Uterus (tissue), 4 donors: ENCODE data around the gene EML6. TPM values are rescaled to one million over a fixed set of nuclear protein-coding genes. Genes with fewer than 3 reads are reported as not detected.

Experiments used
- DNase-seq, 2 donors: peaks; one replicate each; pipeline ENCODE4 v3.0.0-alpha.2; 2019 to 2020
- H3K27ac ChIP-seq, 2 donors: fragments of 200-600 bp; sonication (generic); 1 replicate in 1 of 2; 2 replicates in 1 of 2; pipeline ENCODE4 v1.5.1; 2016 to 2018
- H3K27me3 ChIP-seq, 2 donors: fragments of 200-600 bp; sonication (generic); one replicate each; pipeline ENCODE4 v1.5.1; 2018 to 2019; ENCODE audit warnings: control low read depth in 1 of 2
- H3K36me3 ChIP-seq, 2 donors: fragments of 200-600 bp; sonication (generic); one replicate each; pipeline ENCODE4 v1.5.1; 2019; ENCODE audit warnings: control low read depth in 1 of 2
- H3K4me1 ChIP-seq, 2 donors: fragments of 200-600 bp; sonication (generic); one replicate each; pipeline ENCODE4 v1.5.1; 2018 to 2019; ENCODE audit warnings: control low read depth in 1 of 2
- H3K4me3 ChIP-seq, 2 donors: fragments of 200-600 bp; sonication (generic); 1 replicate in 1 of 2; 2 replicates in 1 of 2; pipeline ENCODE4 v1.5.1; 2018 to 2019; ENCODE audit warnings: mild to moderate bottlenecking in 1 of 2
- H3K9me3 ChIP-seq, 2 donors: fragments of 200-600 bp; sonication (generic); one replicate each; pipeline ENCODE4 v1.5.1; 2019; ENCODE audit warnings: control low read depth in 1 of 2
- POLR2A ChIP-seq, 2 donors: fragments of 450-650 bp; IDR thresholded peaks; one replicate each; pipeline ENCODE4 v1.6.1; 2016; ENCODE audit warnings: antibody characterized with exemption in 2 of 2, mild to moderate bottlenecking in 1 of 2, moderate library complexity in 1 of 2
- intact Hi-C: fragments of 100-400 bp; cut with DNase I; formaldehyde crosslinking; loops from one replicate; pipeline ENCODE4 v1.15.1; 2023; ENCODE audit warnings: low total_unique reads
- total RNA-seq, 4 donors: library from RNA; depleted of rRNA in 3 of 4; stranded (reverse); fragments of >200 nt in 3 of 4; gene quantifications; one replicate each; pipeline versions ENCODE4 v1.1.0 to v1.2.4, GENCODE V29; 2014 to 2023
- TF ChIP-seq, protein P1 (sequence below), 4 experiments: fragments of 200-600 bp in 2 of 4; fragments of 450-650 bp in 2 of 4; sonication (generic) in 2 of 4; IDR thresholded peaks; one replicate each; pipeline ENCODE4 v1.5.1; 2016 to 2019; ENCODE audit warnings: antibody characterized with exemption in 4 of 4, mild to moderate bottlenecking in 2 of 4, moderate library complexity in 1 of 4
- donor health status: DM: yes; HTN: yes; CAD: no.

The EML6 gene
- total RNA-seq, 4 donors from 2014 or later, result 0.26 to 2.4 (median 1.5) TPM

DNA sequence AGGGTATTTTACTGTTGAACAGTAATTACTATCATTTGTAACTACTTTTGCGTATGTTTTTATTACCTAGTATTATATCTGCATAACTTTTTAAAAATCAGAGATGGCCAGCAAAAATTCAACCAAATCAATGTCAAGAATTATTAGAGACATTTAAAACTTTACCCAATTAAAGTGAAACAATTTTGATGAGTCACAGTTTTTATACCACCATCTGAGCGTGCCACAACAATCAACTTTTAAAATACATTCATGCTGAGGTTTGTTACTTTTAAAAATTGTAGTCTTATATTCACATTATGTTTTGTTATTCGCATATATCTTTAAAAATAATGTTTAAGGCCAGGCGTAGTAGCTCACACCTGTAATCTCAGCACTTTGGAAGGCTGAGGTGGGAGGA is 211.9 kb downstream of the EML6 start:
- no peak for TF ChIP-seq POLR2A (IDR thresholded peaks at IDR 0.05)
- TF ChIP-seq, protein P1, sequence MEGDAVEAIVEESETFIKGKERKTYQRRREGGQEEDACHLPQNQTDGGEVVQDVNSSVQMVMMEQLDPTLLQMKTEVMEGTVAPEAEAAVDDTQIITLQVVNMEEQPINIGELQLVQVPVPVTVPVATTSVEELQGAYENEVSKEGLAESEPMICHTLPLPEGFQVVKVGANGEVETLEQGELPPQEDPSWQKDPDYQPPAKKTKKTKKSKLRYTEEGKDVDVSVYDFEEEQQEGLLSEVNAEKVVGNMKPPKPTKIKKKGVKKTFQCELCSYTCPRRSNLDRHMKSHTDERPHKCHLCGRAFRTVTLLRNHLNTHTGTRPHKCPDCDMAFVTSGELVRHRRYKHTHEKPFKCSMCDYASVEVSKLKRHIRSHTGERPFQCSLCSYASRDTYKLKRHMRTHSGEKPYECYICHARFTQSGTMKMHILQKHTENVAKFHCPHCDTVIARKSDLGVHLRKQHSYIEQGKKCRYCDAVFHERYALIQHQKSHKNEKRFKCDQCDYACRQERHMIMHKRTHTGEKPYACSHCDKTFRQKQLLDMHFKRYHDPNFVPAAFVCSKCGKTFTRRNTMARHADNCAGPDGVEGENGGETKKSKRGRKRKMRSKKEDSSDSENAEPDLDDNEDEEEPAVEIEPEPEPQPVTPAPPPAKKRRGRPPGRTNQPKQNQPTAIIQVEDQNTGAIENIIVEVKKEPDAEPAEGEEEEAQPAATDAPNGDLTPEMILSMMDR (IDR thresholded peaks at IDR 0.05), result no peak
- intact Hi-C loops, result no loop called here

DNA sequence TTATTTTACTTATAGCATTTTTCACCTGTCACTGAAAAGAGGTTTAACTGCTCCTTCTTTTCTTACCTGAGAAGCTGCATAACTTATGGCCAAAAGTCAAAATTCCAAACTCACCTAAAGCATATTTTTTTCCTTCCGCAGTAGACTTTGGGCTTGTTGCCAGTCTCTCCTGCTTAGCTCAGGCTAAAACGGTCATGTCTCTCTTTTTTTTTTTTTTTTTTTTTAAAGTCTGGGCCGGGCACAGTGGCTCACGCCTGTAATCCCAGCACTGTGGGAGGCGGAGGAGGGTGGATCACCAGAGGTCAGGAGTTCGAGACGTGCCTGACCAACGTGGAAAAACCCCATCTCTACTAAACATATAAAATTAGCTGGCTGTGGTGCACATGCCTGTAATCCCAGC is 213.3 kb downstream of the EML6 start:
- no peaks in the 10 kb centered on the region for H3K36me3 ChIP-seq
- H3K27ac ChIP-seq, result no peak overlapping the region
- intact Hi-C loops, result no loop called here
- TF ChIP-seq POLR2A (IDR thresholded peaks at IDR 0.05), result no peak
- TF ChIP-seq, protein P1 (IDR thresholded peaks at IDR 0.05), result no peak
- no peaks in the 10 kb centered on the region for H3K27me3 ChIP-seq
- no peaks in the 10 kb centered on the region for H3K9me3 ChIP-seq
- DNase-seq, result no peak
- H3K4me1 ChIP-seq, result no peaks in the 10 kb centered on the region
- H3K4me3 ChIP-seq, result no peak overlapping the region

More for the DNA sequence above, 211.9 kb downstream of the EML6 start:
- Histone ChIP-seq H3K27ac (no peak overlapping the region), H3K36me3 (no peaks in the 10 kb centered on the region), H3K4me1 (no peaks in the 10 kb centered on the region), H3K9me3 (no peaks in the 10 kb centered on the region), H3K27me3 (no peaks in the 10 kb centered on the region), H3K4me3 (no peak overlapping the region)
- DNase-seq, result no peak

DNA sequence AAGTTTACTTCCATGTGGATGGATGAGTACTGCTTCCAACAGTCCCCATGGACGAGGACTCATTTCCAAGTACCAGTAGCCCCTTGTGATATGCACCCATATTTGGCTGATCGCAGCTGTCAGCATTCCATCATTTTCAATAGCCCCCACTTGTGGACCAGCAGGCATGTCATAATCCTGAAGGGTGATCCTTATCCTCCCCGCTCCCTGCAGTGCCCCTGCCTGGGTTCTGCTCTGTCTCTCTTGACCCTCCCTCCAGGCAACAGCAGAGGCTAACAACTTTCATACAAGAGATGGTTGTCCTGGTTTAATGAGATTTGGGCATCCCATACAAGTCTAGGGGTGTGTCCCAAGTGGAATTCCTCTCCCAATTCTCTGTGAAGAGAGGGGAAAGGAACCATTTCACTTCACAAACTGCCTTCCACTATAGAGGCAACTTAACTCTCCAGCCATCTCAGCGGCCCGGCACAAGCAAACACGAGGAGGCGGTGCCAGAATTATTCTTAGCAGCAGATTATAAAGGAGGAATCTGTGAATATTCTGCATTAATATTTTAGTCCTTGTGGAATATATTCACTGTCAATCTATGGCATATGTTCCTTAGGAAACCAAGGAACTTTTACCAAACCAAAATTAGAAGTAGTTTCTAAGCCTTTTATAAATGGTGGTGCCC is 216.1 kb downstream of the EML6 start:
- Histone ChIP-seq H3K27ac (no peak overlapping the region), H3K4me3 (no peak overlapping the region), H3K9me3 (no peaks in the 10 kb centered on the region), H3K36me3 (no peaks in the 10 kb centered on the region), H3K4me1 (no peaks in the 10 kb centered on the region), H3K27me3 (no peaks in the 10 kb centered on the region)
- TF ChIP-seq POLR2A (IDR thresholded peaks at IDR 0.05), result no peak
- TF ChIP-seq, protein P1 (IDR thresholded peaks at IDR 0.05), result no peak
- intact Hi-C loops, result no loop called here
- DNase-seq, result no peak

DNA sequence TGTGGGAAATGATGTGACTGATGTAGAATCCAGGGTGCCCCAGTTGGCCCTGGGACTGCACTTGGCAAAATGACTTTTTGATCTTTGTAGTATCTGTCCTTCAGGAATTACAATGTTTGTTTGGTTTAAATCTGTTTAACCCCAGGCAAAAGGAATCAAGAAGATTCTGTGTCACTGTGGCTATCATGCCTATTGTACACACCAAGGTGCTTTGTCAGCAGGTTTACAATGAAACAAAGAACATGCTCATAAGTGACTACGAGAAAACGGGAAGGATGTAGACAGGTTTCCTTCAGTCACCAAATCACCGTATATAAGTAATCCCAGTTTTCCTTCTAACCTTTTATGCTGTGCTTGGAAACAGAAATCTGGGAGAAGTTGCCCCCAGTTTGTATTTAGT is 217.3 kb downstream of the EML6 start:
- intact Hi-C loops, result no loop called here
- H3K4me1 ChIP-seq, result no peaks in the 10 kb centered on the region
- H3K4me3 ChIP-seq, result no peak overlapping the region
- H3K27me3 ChIP-seq, result no peaks in the 10 kb centered on the region
- H3K27ac ChIP-seq, result no peak overlapping the region
- no peaks in the 10 kb centered on the region for H3K9me3 ChIP-seq
- no peaks in the 10 kb centered on the region for H3K36me3 ChIP-seq
- TF ChIP-seq, protein P1 (IDR thresholded peaks at IDR 0.05), result no peak
- TF ChIP-seq POLR2A (IDR thresholded peaks at IDR 0.05), result no peak
- no peak for DNase-seq

DNA sequence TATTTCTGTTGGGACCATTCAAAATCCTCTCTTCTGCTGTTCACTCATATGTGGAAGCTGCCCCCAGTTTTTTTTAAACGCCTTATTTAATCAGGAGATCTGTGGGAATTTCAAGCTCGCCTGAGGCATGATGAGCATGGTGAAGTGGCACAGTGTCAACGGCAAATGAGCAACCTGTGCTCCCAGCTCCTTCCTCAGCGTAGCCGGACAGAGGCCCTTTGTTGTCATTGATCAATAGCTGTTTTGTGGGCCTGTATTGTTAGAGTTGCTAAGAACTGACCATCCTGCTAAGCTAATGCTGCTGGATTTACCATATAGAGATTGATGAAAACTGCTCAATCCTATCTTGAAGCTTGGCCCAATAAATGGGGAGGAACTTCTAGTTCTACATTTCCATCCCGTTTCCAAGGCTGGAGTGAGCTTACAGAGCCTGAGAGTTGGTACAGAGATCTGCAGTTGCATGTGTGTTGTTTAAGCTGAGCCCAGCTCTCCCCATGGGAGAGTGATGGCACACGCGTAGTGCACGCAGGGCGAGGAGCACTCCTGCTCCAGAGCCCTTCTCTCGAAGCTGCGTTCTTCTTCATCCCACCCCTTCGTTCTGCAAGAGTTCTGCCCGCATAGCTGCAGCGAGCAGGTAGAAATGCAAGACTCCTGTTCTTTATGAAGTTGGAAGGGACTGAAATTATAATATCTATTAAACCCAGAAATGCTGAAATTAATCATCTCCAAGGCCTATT is 218.0 kb downstream of the EML6 start:
- no peaks in the 10 kb centered on the region for H3K9me3 ChIP-seq
- no peaks in the 10 kb centered on the region for H3K27me3 ChIP-seq
- H3K27ac ChIP-seq, result no peak overlapping the region
- TF ChIP-seq, protein P1 (IDR thresholded peaks at IDR 0.05), result no peak
- TF ChIP-seq POLR2A (IDR thresholded peaks at IDR 0.05), result no peak
- H3K36me3 ChIP-seq, result no peaks in the 10 kb centered on the region
- DNase-seq, result no peak
- intact Hi-C loops, result no loop called here
- H3K4me1 ChIP-seq, result no peaks in the 10 kb centered on the region
- no peak overlapping the region for H3K4me3 ChIP-seq
